Measurements from ENCODE around the gene PPP5C.
"Not testable (repeated sequence)": the region's sequence is repeated elsewhere in the genome, so short reads cannot be mapped to it uniquely, and the experiment has no call there.

PPP5C gene

GRCh38 chr19:46367426-46367825 lies 20.5 kb downstream of the PPP5C start:
- no peak for DNase-seq

- no peak for DNase-seq
Observed at GRCh38 chr19:46368116-46368515, 21.2 kb downstream of the PPP5C start.

GRCh38 chr19:46369817-46370216 lies 22.9 kb downstream of the PPP5C start:
- no peak for DNase-seq

GRCh38 chr19:46371371-46371901 lies 24.5 kb downstream of the PPP5C start:
- no peak for DNase-seq

- DNase-seq, result no peak
Observed at GRCh38 chr19:46372901-46373490, 26.1 kb downstream of the PPP5C start.

- DNase-seq, result no peak
Observed at GRCh38 chr19:46373491-46374359, 26.8 kb downstream of the PPP5C start.

GRCh38 chr19:46374536-46375475 lies 27.9 kb downstream of the PPP5C start:
- no peak for DNase-seq

- not testable (repeated sequence) for DNase-seq
Observed at GRCh38 chr19:46375476-46376067, 28.7 kb downstream of the PPP5C start.

- DNase-seq, result no peak
Observed at GRCh38 chr19:46376241-46377153, 29.6 kb downstream of the PPP5C start.

- DNase-seq, result no peak
Observed at GRCh38 chr19:46378268-46378667, 31.4 kb downstream of the PPP5C start.

- DNase-seq, result no peak
Observed at GRCh38 chr19:46380690-46381089, 33.8 kb downstream of the PPP5C start.

GRCh38 chr19:46381346-46381745 lies 34.5 kb downstream of the PPP5C start:
- DNase-seq, result no peak

- no peak for DNase-seq
Observed at GRCh38 chr19:46381756-46382345, 35.0 kb downstream of the PPP5C start.

GRCh38 chr19:46383171-46383815 lies 36.4 kb downstream of the PPP5C start:
- DNase-seq, result no peak

- DNase-seq, result no peak
Observed at GRCh38 chr19:46383846-46384245, 37.0 kb downstream of the PPP5C start.

- no peak for DNase-seq
Observed at GRCh38 chr19:46384396-46384795, 37.5 kb downstream of the PPP5C start.

- no peak for DNase-seq
Observed at GRCh38 chr19:46385636-46386035, 38.7 kb downstream of the PPP5C start.

GRCh38 chr19:46386151-46386550 lies 39.3 kb downstream of the PPP5C start:
- no peak for DNase-seq

GRCh38 chr19:46386996-46387712 lies 40.3 kb downstream of the PPP5C start:
- DNase-seq, result no peak

GRCh38 chr19:46387713-46388130 lies 40.8 kb downstream of the PPP5C start:
- DNase-seq, result no peak
